HG03097 (cell line): ENCODE measurements around the gene PTPRK.

Experiments used
- ATAC-seq: cut with Tn5 transposase; IDR thresholded peaks from one replicate; pipeline ENCODE4 v1.9.1; 2021; ENCODE audit not compliant: unreplicated experiment, low FRiP score

PTPRK gene

DNA sequence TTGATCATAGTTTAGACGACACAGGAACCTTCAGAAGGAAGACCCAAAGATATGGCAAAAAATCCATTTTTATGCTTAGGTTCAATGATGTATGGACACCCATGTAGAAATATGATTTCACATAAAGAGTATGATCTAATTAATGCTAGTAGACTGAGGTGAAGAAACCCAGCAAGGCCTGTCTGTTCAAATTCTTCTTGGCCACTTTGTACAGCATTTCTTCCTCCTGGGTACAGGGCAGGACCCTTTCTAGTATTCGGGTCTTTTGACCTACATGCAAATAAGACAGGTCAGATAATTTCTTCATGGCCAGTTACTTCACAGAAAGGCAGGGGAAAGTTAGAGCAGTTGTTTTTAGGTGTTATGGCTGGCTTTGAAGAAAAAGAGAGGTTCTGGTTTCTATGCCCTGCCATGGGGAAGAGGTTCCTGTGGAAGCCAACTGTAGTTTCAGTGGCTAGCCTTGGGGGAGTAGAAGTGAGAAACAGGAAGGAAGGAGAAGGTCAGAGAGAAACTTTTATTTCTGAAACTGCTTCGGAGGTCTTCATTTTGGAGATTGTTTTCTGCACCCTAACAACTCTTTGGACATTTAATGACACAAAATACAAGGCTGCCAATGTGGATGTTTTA lies 208.3 kb downstream of the PTPRK start:
- peak; percentile 63 for ATAC-seq

DNA sequence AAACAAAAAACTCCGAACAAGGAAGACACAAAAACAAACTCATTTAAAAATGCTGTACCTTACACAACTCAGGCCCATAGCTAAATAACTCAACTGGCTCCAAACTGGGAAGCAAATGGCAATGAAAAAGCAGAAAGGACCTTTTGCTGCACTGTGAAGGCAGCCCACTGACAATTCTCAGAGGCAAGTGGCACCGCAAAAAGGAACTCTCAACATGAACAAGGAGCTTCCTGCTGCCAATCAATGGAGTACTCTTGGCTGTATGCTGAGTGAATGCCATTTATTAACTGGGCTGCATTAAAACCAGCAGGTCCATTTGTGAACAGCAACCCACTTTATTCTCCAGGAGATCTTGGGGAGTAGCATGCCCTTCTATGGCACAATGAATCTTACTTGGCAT lies 209.9 kb downstream of the PTPRK start:
- ATAC-seq = no peak

DNA sequence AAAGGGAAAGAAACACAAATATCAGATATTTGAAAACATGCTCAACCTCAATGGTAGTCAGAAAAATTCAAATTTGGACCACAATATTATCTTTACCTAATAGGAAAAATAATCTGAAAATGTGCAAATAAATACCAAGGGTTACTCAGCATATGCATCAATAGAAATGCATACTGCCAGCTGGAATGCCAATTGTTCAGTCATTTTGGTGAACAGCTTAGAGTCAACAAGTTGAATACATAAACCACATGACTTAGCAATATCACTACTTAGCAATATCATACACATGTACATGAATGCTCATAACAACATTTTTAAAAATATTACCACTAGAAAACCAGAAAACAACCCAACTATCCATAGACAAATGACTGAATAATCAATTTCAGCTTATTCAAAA lies 212.7 kb downstream of the PTPRK start:
- ATAC-seq = no peak

DNA sequence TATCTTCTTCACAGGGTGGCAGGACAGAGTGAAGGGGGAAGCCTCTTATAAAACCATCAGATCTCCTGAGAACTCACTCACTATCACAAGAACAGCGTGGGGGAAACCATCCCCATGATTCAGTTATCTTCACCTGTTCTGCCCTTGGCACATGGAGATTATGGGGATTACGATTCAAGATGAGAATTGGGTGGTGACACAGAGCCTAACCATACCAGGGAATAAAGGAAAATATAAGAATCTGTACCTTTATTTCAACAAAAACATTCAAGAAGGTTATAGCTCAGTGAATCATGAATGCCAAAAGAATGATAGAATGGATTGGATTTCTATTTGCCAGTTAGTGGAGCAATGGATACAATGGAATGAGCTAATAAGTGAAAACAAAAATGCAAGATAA lies 214.4 kb downstream of the PTPRK start:
- no peak for ATAC-seq

- ATAC-seq = no peak
These were observed 215.2 kb downstream of the PTPRK start for GRCh38 chr6:128305228-128305627.

DNA sequence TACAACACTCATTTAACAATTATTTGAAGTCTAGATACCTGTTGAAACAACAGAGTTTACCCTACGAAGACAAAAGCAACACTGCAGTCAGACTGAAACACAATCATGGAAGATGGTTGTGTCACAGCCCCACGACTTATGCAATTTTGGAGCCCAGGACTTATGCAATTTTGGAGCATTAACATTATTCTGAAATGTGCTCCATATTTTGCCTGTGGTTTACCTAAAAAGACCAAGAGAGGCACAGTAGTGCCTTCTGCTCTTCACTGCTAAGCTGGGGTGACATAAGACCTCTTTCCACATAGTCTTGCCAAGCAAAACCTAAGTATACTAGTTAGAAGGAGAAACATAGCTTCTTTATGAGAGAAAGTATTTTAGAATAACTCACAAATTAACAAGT lies 216.5 kb downstream of the PTPRK start:
- no peak for ATAC-seq

- no peak for ATAC-seq
These were observed 217.5 kb downstream of the PTPRK start for GRCh38 chr6:128302942-128303341.

DNA sequence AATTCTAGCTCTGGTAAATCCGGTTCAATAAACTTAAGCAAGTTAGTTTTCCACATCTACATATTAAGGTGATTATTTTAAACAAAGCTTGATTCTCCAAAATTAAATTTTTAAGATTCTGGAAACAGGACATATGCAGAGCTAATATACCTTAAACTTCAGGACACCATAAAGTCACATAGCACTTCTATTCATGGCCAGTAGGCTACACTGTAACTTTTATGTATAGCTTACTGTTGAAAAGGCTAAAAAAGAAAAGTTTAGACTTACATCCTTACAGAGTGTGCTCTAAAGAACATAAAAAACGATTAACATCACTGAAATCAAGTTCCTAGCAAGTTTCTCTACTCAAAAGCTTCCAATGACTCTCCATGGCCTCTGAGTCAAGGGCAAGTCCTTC lies 224.7 kb downstream of the PTPRK start:
- no peak for ATAC-seq

- ATAC-seq = peak; percentile 75
These were observed 230.2 kb downstream of the PTPRK start for GRCh38 chr6:128290221-128290620.

DNA sequence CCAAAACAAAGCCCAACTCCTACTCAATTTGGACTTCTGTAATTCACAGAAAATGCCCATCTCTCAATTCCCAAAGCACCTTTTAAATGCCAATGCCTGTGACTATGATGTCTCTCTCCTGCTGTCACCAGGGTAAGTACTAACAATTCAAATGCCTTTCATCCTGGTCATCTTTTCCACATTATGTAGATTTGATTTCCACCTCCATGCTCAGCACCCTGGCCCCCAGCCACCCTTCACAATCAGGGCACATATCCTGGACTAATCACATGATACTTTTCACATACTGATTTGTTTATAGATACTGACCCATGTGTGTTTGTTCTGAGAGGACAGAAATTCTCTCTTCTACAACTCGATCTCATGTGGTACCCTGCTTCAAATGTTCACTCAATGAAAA lies 236.3 kb downstream of the PTPRK start:
- ATAC-seq = no peak

GRCh38 chr6:128282961-128283360 lies 237.4 kb downstream of the PTPRK start:
- ATAC-seq = no peak

DNA sequence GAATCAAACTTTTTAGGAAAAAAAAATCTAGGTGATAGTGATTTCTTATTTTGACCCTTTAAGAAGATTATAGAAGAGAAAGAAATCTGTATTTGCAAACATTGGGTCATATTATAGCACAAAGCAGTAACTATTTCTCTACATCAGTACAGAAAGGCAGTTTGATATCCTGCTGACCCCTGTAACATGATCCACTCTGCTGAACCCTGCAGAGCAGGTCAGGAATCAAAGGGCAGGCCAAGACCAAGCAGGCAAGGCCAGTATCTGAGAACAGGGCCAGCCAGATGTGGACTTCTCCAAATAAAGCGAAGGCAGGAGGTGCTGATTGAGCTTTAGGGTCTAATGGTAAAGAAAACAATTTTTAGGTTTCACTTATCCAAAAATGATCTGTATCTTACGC lies 239.4 kb downstream of the PTPRK start:
- no peak for ATAC-seq

DNA sequence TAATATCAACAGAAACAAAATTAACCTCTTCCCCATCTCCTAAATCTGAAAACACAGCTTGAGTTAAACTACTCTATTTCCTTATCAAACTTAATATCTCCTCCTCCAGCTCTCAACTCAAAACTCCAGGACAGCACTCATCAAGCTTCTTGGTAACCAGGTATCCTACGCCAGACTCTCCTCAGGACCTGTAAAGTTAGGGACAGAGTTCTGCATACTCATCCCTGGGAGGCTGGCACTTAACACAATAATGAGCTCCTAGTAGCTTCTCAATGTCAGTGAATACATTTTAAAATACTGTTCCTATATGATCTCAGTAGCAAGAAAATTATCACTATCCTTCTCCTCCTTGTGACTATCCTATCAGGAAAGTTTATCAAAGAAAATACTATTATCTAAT lies 240.3 kb downstream of the PTPRK start:
- ATAC-seq = no peak

DNA sequence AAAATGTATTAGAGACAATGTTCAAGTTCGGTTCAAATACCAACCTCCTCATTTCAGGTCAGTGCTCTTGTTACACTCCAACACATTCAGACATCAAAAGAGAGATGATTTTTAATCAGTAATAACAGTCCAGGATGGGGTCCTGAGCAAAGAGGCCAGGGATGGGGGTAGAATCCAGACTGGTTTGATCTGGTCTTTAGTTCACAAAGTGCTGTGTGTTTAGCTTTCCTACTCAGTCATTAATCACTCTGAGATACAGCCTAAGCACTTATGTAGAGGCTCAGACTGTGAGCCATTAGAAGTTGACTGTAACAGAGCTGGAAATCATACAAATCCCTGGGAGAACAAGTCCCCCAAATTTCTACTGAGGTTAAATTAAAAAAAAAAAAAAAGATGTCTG lies 241.6 kb downstream of the PTPRK start:
- no peak for ATAC-seq

GRCh38 chr6:128277379-128277778 lies 243.0 kb downstream of the PTPRK start:
- ATAC-seq = no peak

DNA sequence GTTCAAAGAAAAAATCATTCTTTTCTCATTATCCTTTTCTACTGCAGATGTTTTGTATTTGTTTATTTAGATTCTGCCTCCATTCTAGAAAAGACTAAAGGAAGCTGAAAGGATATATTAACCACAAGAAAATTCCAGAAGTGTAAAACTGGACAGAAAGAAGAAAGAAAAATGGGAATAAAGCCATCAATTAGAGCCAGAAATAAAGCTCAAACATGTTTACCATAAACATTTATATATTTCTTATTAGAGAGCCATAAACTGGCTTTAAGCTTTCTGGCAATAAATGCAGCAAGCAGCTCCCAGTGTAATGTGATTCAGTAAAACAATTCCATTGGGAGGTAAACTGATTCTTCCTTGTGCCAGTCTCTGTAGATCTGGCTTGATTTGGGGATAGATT lies 244.1 kb downstream of the PTPRK start:
- no peak for ATAC-seq

DNA sequence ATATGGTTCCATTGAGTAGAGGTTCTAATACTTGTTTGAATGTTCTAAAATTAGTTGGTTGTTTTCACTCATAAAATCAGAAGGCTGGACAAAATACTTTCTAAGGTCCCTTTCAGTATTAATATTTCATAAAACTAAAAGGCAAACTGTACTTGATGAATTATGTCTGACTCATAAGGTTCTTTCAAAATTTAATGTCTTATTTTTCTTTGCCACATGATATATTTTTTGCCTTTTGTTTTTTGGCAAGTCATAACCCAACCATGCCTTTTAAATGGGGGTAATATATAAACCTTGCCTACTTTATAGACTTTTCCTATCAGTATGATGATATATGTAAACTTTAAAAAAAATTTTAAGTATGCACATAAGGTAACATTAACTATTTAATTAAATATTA lies 244.7 kb downstream of the PTPRK start:
- no peak for ATAC-seq

DNA sequence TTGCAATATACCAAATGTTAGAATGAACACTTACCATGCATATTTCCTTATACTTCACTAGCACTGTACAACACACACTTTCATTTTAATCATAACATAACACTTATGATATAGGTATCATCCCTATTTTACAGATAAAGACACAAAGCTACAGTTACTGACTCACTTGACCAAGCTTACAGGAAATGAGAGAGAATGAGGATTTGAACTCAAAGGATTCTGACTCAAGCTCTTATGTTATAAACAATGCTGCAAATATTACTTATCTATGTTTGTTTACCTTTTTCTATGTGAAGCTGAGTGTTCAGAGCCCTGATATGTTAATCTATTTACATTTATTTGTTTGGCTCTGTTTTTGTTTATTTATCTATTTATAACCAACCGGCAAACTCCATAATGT lies 245.4 kb downstream of the PTPRK start:
- no peak for ATAC-seq

DNA sequence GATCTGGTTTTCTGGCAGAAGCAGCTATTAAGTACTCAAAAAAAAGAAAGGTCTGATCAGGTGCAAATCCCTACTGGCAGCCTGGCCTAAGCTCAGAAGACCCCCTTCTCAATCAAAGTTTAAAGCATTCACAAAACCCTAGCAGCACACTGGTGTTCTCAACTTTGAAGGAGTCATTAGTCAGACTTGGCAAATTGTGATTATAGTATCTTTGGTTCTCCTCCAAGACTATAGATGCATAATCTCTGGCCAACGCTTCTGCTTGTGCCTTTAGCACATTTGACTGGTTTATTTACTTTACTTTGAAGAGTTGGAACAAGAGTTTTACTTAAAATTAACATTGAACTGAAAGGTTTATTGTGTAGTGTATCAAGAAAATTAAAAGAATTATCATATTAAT lies 248.9 kb downstream of the PTPRK start:
- no peak for ATAC-seq

- no peak for ATAC-seq
These were observed 249.4 kb downstream of the PTPRK start for GRCh38 chr6:128271011-128271410.

- ATAC-seq = no peak
These were observed 253.5 kb downstream of the PTPRK start for GRCh38 chr6:128266946-128267345.

DNA sequence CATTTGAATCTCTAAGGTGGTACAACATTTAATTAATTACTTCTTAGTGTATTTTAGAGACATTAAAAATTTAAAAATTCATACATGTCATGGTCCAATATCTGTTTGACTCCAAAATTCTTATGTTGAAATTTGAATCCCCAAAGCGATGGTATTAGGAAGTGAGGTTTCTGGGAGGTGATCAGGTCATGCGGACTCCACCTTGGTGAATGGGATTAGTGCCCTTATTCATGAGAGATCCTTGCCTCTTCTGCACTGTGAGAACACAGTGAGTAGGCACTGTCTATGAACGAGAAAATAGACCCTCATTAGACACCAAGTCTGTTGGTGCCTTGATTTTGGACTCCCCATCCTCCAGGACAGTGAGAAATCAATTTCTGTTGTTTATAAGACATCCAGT lies 254.7 kb downstream of the PTPRK start:
- ATAC-seq = no peak
